ENCODE data around the gene PROCR.
"Not testable (repeated sequence)": the region's sequence is repeated elsewhere in the genome, so short reads cannot be mapped to it uniquely, and the experiment has no call there.

Gene PROCR

DNA sequence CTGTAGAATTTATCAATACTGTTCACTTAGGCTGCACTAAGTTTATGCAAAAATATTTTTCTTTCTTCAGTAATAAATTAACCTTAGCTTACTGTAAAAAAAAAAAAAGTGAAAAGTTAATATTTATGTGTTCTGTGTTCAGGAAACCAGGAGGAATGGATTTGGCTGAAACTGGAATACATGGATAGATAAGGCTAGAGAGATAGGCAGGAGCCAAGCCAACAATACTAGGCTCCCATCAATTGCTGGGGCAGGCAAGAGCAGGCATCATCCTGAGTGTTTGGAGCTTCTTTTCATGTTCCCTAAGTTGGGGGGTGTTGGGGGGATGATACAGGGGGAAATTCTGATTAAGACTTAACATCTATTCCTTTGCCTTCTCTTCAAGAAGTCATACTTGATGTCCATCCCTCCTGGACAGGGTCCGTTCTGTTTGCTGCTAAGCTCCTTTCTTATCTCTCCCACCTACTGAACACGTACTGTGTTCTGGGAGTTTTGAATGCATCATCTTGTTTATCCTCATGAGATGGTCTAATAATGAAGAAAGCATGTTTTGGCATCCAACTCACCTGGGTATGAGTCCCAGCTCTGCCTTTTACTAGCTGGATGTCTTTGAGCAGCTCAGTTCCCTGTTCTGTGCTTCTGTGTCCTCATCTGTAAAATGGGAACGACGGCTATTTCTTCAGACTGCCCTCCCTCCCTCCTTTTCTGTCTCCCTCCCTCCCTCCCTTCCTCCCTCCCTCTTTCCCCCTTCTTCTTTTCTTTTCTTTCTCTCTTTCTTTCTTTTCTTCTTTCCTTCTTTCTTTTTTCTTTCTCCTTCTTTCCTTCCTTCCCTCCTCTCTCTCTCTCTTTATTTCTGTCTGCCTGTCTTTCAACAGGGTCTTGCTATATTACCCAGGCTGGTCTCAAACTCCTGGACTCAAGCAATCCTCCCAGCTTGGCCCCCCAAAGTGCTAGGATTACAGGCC lies 6.4 kb upstream of the PROCR start:
- no peak for DNase-seq (ENCODE audit: low read depth in 2 of 2)

DNA sequence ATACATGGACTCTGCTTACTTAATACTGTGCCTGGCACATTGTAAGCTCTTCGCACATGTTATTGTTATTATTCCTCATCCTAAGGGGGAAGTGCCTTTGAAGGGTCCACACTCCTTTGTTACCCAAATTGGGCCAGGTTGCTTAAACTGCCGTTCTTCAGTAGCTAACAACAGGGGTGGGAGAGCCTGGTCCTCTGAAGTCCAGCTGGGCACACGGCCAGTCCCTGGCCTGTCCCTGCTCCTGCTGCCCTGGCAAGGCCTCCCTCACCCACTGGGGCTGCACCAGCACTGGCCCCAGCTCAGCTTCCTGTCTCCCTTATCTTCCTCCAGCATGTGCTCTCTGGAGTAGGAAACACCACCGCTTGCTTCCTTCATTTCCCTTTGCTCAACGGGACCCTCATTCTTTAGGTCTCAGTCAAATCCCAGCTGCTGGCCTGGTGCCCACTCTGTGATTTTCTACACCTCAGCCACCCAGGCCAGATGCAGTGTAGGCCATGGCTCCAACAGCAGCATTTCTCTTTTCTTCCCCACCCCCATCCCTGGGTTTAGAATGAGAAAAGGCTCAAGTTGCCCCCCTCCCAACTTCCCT lies 5.5 kb upstream of the PROCR start:
- DNase-seq (ENCODE audit: low read depth in 2 of 2) = no peak

DNA sequence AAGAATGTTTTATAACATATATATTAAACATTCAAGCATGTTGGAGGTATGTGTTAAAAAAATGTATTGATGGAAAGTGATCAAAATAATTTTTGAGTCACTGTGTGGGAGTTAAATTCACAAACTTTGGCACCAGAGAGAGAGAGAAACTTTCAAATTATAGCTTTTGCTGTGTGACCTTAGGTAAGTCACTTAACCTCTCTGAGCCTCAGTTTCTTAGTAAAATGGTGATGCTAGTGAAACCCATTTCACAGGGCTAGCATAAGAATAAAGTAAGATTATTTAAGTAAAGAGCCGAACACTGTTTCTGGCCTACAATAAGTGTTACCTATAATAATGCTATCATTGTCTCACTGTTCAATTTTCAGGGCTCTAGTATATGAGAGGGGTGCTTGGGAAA lies 4.1 kb upstream of the PROCR start:
- no peak for DNase-seq (ENCODE audit: low read depth in 2 of 2)

DNA sequence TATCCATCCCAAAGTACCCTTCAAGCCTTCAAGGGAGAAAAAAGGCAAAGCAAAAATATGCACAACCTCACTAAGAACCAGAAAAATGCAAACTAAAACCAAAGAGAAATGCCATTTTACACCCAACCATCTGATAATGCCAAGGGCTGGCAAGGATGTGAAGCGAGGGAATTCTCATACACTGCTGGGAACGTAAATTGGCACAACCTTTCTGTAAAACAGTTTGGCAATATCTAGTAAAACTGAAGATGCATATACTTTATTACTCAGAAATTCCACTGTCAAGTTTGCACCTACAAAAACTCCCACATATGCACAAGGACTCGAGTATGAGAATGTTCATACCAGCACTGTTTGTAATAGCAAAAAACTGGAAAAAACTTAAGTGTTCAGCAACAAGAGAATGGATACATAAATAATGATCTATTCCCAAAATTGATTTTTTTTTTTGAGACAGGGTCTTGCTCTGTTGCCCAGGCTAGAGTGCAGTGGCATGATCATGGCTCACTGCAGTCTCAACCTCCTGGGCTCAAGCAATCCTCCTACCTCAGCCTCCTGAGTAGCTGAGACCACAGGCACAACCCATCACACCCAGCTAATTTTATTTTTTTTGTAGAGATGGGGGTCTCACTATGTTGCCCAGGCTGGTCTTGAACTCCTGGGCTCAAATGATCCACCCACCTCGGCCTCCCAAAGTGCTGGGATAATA lies 3.0 kb upstream of the PROCR start:
- DNase-seq (ENCODE audit: low read depth in 2 of 2) = not testable (repeated sequence)

DNA sequence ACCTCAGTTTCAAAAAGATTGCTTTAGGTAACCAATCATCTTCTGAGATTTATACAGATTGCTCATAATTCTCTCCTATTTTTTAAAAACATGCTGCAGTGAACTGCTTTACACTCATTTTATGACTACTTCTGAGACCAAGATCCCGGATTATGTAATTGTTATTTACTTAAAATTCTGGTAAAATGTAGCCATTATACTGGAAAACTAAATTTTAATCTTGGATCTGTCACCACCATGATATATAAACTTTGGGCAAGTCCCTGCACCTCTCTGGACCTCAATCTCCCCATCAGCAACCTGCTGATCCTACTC lies 477 bp upstream of the PROCR start:
- DNase-seq (ENCODE audit: low read depth in 2 of 2) = no peak

DNA sequence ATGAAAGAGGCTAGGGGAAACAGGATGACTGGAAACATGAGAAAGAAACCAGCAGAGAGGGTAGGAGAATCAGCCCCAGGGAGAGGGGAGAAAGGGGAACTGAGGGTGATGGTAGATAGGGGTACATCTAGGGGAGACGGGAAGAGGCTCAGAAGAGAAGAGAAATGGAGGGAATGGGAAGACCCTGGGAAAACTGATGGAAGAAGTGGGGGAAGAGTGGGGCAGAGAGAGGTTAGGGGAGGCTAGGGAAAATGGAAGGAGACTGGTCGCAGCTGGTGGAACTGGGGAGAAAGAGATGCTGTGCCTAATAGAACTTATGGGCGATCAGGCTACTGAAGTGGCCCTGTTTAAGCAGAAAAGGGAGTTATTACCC lies 548 bp downstream of the PROCR start:
- DNase-seq (ENCODE audit: low read depth in 2 of 2) = no peak

DNA sequence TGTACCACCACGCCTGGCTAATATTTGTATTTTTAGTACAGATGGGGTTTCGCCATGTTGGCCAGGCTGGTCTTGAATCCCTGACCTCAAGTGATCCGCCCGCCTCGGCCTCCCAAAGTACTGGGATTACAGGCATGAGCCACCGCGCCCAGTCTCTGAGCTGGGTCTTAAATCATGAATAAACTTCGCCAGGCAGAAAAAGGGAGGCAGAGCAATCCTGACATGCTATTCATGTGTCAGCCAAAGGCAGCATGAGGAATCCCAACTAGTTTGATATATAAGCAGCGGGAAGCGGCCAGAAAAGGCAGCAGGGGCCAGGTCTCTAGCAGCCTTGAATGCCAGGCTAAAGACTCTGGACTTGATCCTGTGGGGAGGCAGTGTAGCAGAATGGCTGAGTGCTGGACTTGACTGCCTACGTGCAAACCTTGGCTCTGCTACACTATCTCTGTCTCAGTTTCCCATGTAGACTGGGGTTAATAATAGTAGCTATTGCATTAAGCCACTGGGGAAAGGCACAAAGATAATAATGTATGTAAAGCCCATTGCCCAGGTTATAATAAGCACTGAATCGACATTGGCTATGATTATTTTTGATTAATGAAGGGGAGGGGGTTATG lies 1.8 kb downstream of the PROCR start:
- no peak for DNase-seq (ENCODE audit: low read depth in 2 of 2)

DNA sequence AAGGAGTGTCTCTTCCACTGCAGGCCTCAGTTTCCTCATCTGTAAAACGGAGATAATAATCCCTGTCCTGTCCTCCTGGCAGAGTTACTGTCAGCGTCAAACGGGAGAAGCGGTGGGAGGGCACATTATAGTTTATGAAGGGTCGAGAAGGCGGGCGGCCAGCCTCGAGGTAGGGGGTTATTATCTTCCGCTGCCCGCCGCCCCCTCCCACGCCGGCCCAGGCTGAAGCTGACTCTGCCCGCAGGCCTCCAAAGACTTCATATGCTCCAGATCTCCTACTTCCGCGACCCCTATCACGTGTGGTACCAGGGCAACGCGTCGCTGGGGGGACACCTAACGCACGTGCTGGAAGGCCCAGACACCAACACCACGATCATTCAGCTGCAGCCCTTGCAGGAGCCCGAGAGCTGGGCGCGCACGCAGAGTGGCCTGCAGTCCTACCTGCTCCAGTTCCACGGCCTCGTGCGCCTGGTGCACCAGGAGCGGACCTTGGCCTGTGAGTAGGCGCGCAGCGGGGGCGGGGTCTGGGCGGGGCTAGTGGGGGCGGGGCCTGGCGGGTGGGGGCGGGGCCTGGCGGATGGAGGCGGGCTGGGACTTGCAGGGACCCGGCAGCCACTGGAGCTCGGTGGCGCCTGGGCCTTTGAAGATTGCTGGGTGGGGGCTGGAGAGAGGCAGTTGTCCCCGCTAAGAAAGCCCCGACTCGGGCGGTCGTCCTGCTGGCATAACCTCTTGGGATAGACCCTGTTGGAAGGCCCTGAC lies 2.8 kb downstream of the PROCR start:
- DNase-seq (ENCODE audit: low read depth in 2 of 2) = no peak

DNA sequence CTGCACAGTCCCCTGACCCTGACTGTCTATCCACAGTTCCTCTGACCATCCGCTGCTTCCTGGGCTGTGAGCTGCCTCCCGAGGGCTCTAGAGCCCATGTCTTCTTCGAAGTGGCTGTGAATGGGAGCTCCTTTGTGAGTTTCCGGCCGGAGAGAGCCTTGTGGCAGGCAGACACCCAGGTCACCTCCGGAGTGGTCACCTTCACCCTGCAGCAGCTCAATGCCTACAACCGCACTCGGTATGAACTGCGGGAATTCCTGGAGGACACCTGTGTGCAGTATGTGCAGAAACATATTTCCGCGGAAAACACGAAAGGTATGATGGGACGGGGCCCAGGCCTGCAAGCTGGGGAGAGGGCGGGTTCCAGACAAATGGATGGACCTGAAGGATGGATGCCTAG lies 4.3 kb downstream of the PROCR start:
- no peak for DNase-seq (ENCODE audit: low read depth in 2 of 2)

DNA sequence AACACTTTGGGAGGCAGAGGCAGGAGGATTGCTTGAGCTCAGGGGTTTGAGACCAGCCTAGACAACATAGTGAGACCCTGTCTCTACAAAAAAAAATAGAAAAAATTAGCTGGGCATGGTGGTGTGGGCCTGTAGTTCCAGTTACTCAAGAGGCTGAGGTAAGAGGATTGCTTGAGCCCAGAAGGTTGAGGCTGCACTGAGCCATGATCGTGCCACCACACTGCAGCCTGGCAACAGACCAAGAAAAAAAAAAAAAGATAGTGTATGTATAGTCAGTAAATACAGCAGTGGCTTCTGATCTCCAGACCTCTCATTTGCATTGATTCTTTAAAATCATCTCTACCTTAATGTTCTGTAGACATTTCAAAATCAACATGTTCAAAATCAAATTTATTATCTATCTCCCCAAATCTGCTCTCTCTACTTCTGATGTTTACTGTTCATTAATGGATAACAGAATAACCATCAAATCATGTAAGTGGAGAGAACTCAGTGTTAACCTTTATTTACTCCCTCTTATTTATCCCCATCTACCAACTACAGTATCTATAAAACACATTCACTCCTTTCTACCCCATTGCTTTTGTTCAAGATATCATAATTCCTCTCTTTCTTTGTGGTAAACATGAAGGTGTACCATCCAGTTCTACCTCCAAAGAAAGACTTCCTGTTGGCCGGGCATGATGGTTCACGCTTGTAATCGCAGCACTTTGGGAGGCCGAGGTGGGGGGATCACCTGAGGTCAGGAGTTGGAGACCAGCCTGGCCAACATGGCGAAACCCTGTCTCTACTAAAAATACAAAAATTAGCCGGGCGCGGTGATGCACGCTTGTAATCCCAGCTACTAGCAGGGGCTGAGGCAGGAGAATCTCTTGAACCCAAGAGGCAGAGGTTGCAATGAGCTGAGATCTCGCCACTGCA lies 7.7 kb downstream of the PROCR start:
- no peak for DNase-seq (ENCODE audit: low read depth in 2 of 2)

DNA sequence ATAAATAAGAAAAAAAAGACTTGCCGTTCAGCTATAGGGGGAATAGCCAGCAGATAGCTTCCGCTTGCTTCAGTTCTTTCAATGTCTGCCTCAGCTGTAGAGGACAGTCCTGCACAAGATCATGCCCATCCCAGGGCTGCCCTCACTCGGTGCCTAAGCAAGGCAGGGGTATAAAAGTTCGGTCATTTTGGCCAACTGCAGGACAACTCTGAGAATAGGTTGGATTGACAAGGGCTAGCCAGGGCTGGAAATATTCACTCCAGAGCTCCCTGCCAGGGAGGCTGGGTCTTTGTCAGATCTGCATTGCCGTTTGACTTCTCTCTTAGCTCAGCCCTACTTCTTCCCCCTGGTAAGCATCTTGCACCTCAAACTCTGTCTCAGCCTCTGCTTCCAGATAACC lies 8.4 kb downstream of the PROCR start:
- no peak for DNase-seq (ENCODE audit: low read depth in 2 of 2)

DNA sequence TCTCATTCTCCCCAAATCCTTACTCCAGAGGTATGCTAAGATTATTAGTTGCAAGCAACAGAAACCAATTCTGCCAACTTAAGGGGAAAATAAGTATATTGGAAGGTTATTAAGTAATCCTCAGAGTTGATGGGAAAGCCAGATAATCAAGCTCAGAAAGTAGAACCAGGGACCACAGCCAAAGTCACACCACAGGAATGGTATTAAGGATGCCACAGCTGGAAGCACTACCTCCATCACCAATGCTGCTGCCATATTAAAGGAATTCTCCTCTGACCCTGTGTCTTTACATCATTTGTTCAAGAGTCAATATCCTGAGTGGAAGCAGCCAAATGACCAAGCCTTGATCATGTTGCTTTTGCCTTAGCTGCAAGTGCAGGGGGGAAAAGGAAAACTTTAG lies 9.9 kb downstream of the PROCR start:
- no peak for DNase-seq (ENCODE audit: low read depth in 2 of 2)

DNA sequence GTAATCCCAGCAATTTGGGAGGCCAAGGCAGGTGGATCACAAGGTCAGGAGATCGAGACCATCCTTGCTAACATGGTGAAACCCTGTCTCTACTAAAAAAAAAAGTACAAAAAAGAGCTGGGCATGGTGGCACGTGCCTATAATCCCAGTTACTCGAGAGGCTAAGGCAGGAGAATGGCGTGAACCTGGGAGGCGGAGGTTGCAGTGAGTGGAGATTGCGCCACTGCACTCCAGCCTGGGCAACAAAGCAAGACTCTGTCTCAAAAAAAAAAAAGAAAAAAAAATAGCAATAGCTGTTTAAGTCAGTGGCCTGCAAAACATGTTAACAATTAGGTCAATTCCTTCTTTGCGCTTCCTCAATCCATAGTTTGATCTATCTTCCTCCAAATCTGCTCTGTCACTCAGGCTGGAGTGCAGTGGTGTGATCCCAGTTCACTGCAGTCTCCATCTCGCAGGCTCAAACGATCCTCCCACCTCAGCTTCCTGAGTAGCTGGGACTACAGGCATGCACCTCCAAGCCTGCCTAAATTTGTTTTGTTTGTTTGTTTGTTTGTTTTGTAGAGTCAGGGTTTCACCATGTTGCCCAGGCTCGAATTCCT lies 14.9 kb downstream of the PROCR start:
- DNase-seq (ENCODE audit: low read depth in 2 of 2) = not testable (repeated sequence)

DNA sequence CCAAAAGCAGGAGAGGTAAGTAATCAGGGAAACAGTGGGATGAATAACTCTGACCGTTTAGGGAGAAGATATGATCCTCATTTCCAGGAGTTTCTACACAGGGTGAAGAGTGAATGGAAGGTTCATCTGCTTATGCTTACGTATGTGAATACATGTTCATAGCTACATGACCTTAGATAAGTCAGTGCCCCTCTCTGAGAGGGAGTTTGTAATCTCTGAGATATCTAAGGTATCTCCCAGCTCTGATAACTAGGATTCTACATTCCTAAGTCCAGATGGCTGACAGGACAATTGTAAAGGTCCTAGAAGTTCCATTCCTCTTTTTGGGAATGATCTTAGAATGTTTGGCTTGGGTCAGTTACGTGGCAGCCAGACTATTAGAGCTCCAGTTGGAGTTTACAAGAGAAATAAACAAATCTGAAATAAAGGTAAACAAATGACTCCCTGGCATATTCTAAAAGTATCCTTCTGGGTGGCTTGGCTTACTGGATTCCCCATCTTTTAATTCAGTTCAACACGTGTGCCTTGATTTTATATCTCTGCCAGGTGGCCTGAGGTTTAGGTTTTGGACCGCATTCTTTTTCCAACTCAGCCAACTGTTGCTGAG lies 15.8 kb downstream of the PROCR start:
- no peak for DNase-seq (ENCODE audit: low read depth in 2 of 2)

DNA sequence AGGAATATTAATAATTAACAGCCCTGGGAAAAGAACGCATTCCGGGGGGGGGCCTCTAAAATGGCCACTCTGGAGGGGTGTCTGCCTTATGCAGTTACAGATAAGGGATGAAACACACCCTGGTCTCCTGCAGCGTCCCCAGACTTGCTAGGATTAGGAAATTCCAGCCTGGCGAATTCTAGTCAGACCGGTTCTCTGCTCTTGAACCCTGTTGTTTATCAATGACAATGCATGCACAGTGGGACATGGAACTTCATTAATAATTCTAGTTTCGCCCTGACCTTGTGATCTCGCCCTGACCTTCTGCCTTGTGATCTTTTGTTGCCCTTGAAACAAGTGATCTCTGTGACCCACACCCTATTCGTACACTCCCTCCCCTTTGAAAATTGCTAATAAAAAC lies 17.4 kb downstream of the PROCR start:
- not testable (repeated sequence) for DNase-seq (ENCODE audit: low read depth in 2 of 2)

DNA sequence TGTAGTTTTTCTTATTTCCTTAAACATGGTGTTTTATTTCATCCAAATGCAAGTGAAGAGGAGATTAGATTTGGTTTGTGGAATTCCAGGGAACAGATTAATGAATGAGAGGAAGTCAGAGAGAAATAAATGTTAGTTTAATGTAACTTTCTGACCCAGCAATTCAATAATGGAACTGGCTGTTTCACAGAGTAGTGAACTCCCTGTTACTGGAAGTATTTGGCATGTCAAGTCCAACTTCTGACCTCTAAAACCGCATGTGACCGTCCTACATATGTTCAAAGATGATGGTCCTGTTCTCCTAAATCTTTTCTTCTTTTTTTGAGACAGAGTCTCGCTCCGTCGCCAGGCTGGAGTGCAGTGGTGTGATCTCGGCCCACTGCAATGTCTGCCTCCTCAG lies 18.7 kb downstream of the PROCR start:
- DNase-seq (ENCODE audit: low read depth in 2 of 2) = no peak

DNA sequence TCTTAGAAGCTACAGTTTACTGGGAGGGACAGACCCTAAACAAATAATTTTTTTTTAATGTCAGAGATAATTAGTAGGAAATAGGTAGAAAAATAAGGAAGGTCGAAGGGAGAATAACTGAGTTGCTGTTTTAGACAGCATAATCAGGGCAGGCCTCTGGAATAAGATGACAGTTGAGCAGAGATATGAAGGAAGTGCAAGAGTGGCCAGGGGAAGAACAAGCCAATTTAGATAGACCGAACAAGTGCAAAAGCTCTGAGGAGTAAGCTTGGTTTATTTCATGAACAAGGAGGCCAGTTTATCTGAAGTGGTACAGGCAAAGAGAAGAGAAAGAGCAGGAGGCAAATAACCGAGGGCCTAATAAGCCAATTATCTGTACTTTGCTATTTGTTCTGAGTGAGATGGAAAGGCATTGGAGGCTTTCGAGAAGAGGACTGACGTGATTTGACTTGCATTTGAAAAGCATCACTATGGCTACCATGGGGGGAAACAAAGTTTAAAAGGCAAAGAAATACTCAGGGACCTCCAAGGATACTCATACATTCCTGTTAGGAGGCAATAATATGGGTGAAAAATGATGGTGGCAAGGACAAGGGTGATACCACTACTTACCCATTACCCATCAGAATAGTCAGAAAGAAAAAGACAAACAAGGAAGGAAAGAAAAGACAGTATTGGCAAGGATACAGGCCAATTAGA lies 19.7 kb downstream of the PROCR start:
- no peak for DNase-seq (ENCODE audit: low read depth in 2 of 2)

DNA sequence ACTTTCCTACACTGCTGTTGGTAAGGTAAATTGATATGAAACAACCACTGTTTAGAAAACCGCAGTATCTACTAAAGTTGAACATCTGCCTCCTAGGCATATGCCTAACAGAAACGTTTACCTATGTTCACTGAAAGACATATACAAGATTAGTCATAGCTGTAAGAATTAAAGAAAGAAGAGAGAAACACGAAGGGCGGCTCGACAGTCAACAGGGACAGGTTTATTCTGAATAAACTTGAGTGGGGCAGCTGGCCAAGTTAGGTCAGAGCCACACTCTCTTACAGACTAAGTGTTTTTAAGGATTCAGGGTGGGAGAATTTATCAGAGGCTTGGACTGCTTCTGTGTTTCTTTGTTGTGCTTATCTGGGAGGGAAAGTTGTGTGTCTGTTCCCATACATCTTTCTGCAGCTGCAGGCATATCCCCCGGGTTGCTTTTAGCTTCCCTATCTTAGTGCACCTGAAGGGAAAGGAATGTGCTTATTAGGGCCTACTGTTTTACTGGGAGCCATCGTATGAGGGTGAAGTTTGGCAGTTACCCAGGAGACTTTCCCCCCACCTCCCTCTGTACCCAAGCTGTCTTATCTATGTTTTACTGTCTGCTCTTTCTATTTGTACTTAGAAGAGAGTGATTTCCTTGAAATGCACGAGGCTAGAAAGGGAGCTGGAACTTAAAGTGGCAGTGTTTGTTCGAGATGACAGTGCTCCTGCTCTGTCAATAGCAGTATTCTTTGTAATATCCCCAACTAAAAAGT lies 20.4 kb downstream of the PROCR start:
- no peak for DNase-seq (ENCODE audit: low read depth in 2 of 2)

Measured in stimulated activated CD4-positive, alpha-beta T cell treated with anti-CD3 and anti-CD28 coated beads, Interleukin-1b, Interleukin-23, amount 100 ng/mL, for 1 hour (primary cell).